Lung (tissue), 12 donors: ENCODE data around the gene HLCS. TPM values are rescaled to one million over a fixed set of nuclear protein-coding genes. Genes with fewer than 3 reads are reported as not detected.

Source experiments
- ATAC-seq: fragments of 200-7000 bp; cut with Tn5 transposase; one replicate; pipeline ENCODE4 v1.9.1; 2020; ENCODE audit warnings: moderate number of reproducible peaks; ENCODE audit not compliant: insufficient read depth, low FRiP score
- DNase-seq, 3 donors: peaks; one replicate each; pipeline ENCODE4 v3.0.0-alpha.2; 2013 to 2017
- H3K27ac ChIP-seq, 2 donors: one replicate each; pipeline ENCODE4 v1.5.1; 2013; ENCODE audit warnings: mild to moderate bottlenecking in 2 of 2, moderate library complexity in 2 of 2, control low read depth in 1 of 2, inconsistent platforms in 1 of 2, low read depth in 1 of 2, low read length in 1 of 2
- H3K27me3 ChIP-seq, 3 donors: one replicate each; pipeline ENCODE4 v1.5.1; 2013; ENCODE audit warnings: low read length in 2 of 3; ENCODE audit not compliant: control insufficient read depth in 3 of 3, insufficient read depth in 3 of 3
- H3K36me3 ChIP-seq, 4 donors: one replicate each; pipeline ENCODE4 v1.5.1; 2013; ENCODE audit warnings: low read length in 4 of 4, mild to moderate bottlenecking in 1 of 4, moderate library complexity in 1 of 4; ENCODE audit not compliant: control insufficient read depth in 4 of 4, insufficient read depth in 4 of 4
- H3K4me1 ChIP-seq, 5 donors: one replicate each; pipeline ENCODE4 v1.5.1; 2013; ENCODE audit warnings: low read length in 5 of 5, mild to moderate bottlenecking in 2 of 5, moderate library complexity in 1 of 5; ENCODE audit not compliant: control insufficient read depth in 5 of 5, insufficient read depth in 5 of 5
- H3K4me3 ChIP-seq: one replicate; pipeline ENCODE4 v1.5.1; 2013; ENCODE audit warnings: mild to moderate bottlenecking, control low read depth, moderate library complexity
- H3K9ac ChIP-seq, 2 donors: one replicate each; pipeline ENCODE4 v1.5.1; 2013; ENCODE audit warnings: low read length in 2 of 2, control low read depth in 1 of 2; ENCODE audit not compliant: insufficient read depth in 1 of 2
- H3K9me3 ChIP-seq, 4 donors: one replicate each; pipeline ENCODE4 v1.5.1; 2013; ENCODE audit warnings: low read length in 3 of 4, mild to moderate bottlenecking in 1 of 4, moderate library complexity in 1 of 4; ENCODE audit not compliant: control insufficient read depth in 4 of 4, insufficient read depth in 3 of 4
- CTCF ChIP-seq: IDR thresholded peaks from 2 replicates; pipeline ENCODE4 v1.5.1; 2012; ENCODE audit warnings: mild to moderate bottlenecking; ENCODE audit errors: control extremely low read depth, extremely low read depth
- WGBS, 2 donors: extraction: QIAGEN DNeasy Blood & Tissue Kit; methylation state at CpG; one replicate each; pipeline ENCODE4 v1.1.7; 2013; 5-methylcytosine and 5-hydroxymethylcytosine counted together
- polyA plus RNA-seq, 2 donors: library from polyadenylated mRNA; stranded (reverse); fragments of 200-250 nt; gene quantifications; one replicate each; pipeline ENCODE4 v1.2.1, GENCODE V29; 2013
- total RNA-seq, 2 donors: library from RNA; depleted of rRNA in 1 of 2; stranded (reverse); fragments of >200 nt in 1 of 2; gene quantifications; one replicate each; pipeline ENCODE4 v1.2.1, GENCODE V29; 2014 to 2021
- donor health status: control.
- donor health status: control.
- donor health status: Bipolar disorder and iron deficiency.
- donor health status: healthy.
- donor health status: DM: yes; HTN: yes; CAD: no.

HLCS gene
- total and polyA plus RNA-seq, 4 donors: 5.0 to 28.8 (median 17.5) TPM

- DNase-seq: no peak
- Histone ChIP-seq H3K36me3 (peaks cover 0 to 3% (median 0%) of the 10 kb centered on the region in 4 donors), H3K27me3 (no peaks in the 10 kb centered on the region), H3K9ac (no peak overlapping the region), H3K4me1 (peaks cover 0 to 4% (median 0%) of the 10 kb centered on the region in 5 donors), H3K4me3 (no peak overlapping the region), H3K9me3 (peaks cover 0 to 4% (median 0%) of the 10 kb centered on the region in 4 donors), H3K27ac (no peak overlapping the region)
- WGBS, 2 donors: 94 to 95% methylated on average over 13 of the region's 13 CpGs
- no peak for ATAC-seq
- TF ChIP-seq CTCF: no peak
These were observed 162.5 kb downstream of the HLCS start for GRCh38 chr21:36803816-36804439.

GRCh38 chr21:36803051-36803645 lies 163.3 kb downstream of the HLCS start:
- DNase-seq: no peak
- H3K36me3 ChIP-seq: peaks cover 0 to 3% (median 0%) of the 10 kb centered on the region in 4 donors
- WGBS, 2 donors: 95 to 96% methylated on average over 13 of the region's 13 CpGs
- no peak overlapping the region for H3K9ac ChIP-seq
- ATAC-seq: no peak
- H3K27ac ChIP-seq: no peak overlapping the region
- TF ChIP-seq CTCF: no peak
- no peak overlapping the region for H3K4me3 ChIP-seq
- H3K9me3 ChIP-seq: peaks cover 0 to 4% (median 0%) of the 10 kb centered on the region in 4 donors
- no peaks in the 10 kb centered on the region for H3K27me3 ChIP-seq
- peaks cover 0 to 4% (median 0%) of the 10 kb centered on the region in 5 donors for H3K4me1 ChIP-seq

GRCh38 chr21:36800734-36801133 lies 165.7 kb downstream of the HLCS start:
- no peak for TF ChIP-seq CTCF

More at GRCh38 chr21:36800734-36801133, 165.7 kb downstream of the HLCS start:
- no peak for ATAC-seq
- Histone ChIP-seq H3K27ac (no peak overlapping the region), H3K9me3 (peaks cover 3 to 8% (median 6%) of the 10 kb centered on the region in 4 donors), H3K9ac (no peak overlapping the region), H3K27me3 (no peaks in the 10 kb centered on the region), H3K4me3 (no peak overlapping the region), H3K4me1 (peaks cover 0 to 4% (median 0%) of the 10 kb centered on the region in 5 donors), H3K36me3 (peaks cover 0 to 3% (median 0%) of the 10 kb centered on the region in 4 donors)
- DNase-seq: no peak
- WGBS, 2 donors: 98 to 100% methylated on average over 4 of the region's 4 CpGs
